Measurements from ENCODE around the gene IQGAP2.

IQGAP2 gene

DNA sequence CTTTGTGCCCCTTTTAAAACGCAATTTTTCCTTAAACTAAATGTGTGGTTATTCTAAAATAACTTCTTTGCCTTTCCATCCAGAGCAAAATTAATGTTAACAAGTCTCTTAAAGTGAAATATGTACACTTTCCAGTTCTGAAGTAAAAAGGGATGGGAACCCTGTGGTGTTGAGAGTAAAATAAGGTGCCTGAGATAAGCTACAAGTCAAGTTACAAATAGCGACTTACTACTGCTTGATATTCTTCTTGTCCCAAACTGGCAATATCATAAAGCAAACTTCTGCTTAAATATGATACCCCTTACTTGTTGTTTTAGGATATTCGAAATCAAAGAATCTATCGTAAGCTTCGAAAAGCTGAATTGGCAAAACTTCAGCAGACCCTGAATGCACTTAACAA, 294.6 kb downstream of the IQGAP2 start:
- H4K20me1 ChIP-seq (ENCODE audit: insufficient read depth, low read length, poor library complexity, severe bottlenecking), result no peaks in the 10 kb centered on the region
- peaks cover 82% of the 10 kb centered on the region for H3K36me3 ChIP-seq (ENCODE audit: insufficient read depth, low read length)
- TF ChIP-seq, protein P1, sequence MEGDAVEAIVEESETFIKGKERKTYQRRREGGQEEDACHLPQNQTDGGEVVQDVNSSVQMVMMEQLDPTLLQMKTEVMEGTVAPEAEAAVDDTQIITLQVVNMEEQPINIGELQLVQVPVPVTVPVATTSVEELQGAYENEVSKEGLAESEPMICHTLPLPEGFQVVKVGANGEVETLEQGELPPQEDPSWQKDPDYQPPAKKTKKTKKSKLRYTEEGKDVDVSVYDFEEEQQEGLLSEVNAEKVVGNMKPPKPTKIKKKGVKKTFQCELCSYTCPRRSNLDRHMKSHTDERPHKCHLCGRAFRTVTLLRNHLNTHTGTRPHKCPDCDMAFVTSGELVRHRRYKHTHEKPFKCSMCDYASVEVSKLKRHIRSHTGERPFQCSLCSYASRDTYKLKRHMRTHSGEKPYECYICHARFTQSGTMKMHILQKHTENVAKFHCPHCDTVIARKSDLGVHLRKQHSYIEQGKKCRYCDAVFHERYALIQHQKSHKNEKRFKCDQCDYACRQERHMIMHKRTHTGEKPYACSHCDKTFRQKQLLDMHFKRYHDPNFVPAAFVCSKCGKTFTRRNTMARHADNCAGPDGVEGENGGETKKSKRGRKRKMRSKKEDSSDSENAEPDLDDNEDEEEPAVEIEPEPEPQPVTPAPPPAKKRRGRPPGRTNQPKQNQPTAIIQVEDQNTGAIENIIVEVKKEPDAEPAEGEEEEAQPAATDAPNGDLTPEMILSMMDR (conservative IDR thresholded peaks at IDR 0.05; ENCODE audit: low read length), result no peak
- TF ChIP-seq EZH2phosphoT487 (IDR thresholded peaks at IDR 0.05; ENCODE audit: borderline replicate concordance), result no peak
- no peak overlapping the region for H2AFZ ChIP-seq (ENCODE audit: low read length)
- H3K4me1 ChIP-seq (ENCODE audit: insufficient read depth, low read length, poor library complexity, severe bottlenecking), result peaks cover 6% of the 10 kb centered on the region
- H3K79me2 ChIP-seq (ENCODE audit: insufficient read depth, low read length), result no peaks in the 10 kb centered on the region
- no peaks in the 10 kb centered on the region for H3K9me2 ChIP-seq (replicated peaks; ENCODE audit: low read depth, low read length)
- no peak overlapping the region for H3K4me3 ChIP-seq (ENCODE audit: low read length, poor library complexity, severe bottlenecking)
- no peaks in the 10 kb centered on the region for H3K27me3 ChIP-seq (ENCODE audit: insufficient read depth, low read length, poor library complexity, severe bottlenecking)
- no peaks in the 10 kb centered on the region for H3F3A ChIP-seq (ENCODE audit: low read depth)
- H3K9me3 ChIP-seq (ENCODE audit: insufficient read depth, low read depth, low read length), result no peaks in the 10 kb centered on the region
- H3K9ac ChIP-seq (ENCODE audit: low read depth, low read length, poor library complexity, severe bottlenecking), result no peak overlapping the region
- no peak overlapping the region for H3K4me2 ChIP-seq (ENCODE audit: low read depth, low read length, poor library complexity, severe bottlenecking)

DNA sequence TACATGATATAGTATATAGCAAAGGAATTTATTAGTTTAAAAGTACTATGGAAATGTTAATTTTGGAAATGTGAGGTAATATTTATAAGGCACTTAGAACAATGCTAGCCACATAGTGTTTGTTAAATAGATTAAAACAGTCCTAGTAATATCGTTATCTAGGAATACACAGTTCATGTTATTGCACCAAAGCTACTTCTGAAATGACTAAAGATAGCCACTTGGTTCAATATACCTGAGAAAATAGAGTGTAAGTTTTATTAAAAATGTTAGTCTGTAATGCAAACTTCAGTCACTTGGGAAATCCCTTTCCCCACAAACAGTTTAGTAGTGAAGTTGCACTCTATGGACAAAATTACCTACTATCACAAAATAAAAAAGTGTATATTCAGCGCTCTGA, 297.5 kb downstream of the IQGAP2 start:
- Histone ChIP-seq H3K9me2 (replicated peaks; ENCODE audit: low read depth, low read length) (no peaks in the 10 kb centered on the region), H3K36me3 (ENCODE audit: insufficient read depth, low read length) (peaks cover 66% of the 10 kb centered on the region), H3K4me2 (ENCODE audit: low read depth, low read length, poor library complexity, severe bottlenecking) (no peak overlapping the region), H2AFZ (ENCODE audit: low read length) (no peak overlapping the region), H3K4me3 (ENCODE audit: low read length, poor library complexity, severe bottlenecking) (no peak overlapping the region), H3K9me3 (ENCODE audit: insufficient read depth, low read depth, low read length) (no peaks in the 10 kb centered on the region), H4K20me1 (ENCODE audit: insufficient read depth, low read length, poor library complexity, severe bottlenecking) (no peaks in the 10 kb centered on the region), H3K27me3 (ENCODE audit: insufficient read depth, low read length, poor library complexity, severe bottlenecking) (no peaks in the 10 kb centered on the region), H3K4me1 (ENCODE audit: insufficient read depth, low read length, poor library complexity, severe bottlenecking) (peaks cover 10% of the 10 kb centered on the region), H3K9ac (ENCODE audit: low read depth, low read length, poor library complexity, severe bottlenecking) (no peak overlapping the region), H3K79me2 (ENCODE audit: insufficient read depth, low read length) (no peaks in the 10 kb centered on the region), H3F3A (ENCODE audit: low read depth) (no peaks in the 10 kb centered on the region)
- TF ChIP-seq EZH2phosphoT487 (IDR thresholded peaks at IDR 0.05; ENCODE audit: borderline replicate concordance), result no peak
- TF ChIP-seq, protein P1 (conservative IDR thresholded peaks at IDR 0.05; ENCODE audit: low read length), result no peak

DNA sequence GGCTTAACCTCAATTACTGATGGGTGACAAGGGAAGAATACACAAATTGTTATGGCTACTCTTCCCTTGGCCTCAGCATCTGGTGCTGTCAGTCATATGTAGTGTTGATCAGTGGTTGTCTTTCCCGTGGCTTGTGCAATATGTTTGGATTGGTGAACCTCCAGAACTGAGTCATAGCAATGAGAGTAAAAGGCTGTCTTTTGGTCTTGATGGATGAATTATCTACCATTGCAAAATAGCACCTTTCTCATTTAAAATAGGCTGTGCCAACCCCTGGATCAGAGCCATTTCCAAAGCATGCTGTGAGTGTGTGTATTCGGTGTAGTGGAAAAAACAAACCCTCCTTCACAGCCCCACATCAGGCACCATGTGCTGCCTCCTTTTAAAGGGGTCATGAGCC, 298.2 kb downstream of the IQGAP2 start:
- TF ChIP-seq, protein P1 (conservative IDR thresholded peaks at IDR 0.05; ENCODE audit: low read length), result no peak
- no peak for TF ChIP-seq EZH2phosphoT487 (IDR thresholded peaks at IDR 0.05; ENCODE audit: borderline replicate concordance)
- H3K4me2 ChIP-seq (ENCODE audit: low read depth, low read length, poor library complexity, severe bottlenecking), result no peak overlapping the region

More for the DNA sequence above, 298.2 kb downstream of the IQGAP2 start:
- no peaks in the 10 kb centered on the region for H3F3A ChIP-seq (ENCODE audit: low read depth)
- no peak overlapping the region for H3K4me3 ChIP-seq (ENCODE audit: low read length, poor library complexity, severe bottlenecking)
- H3K4me1 ChIP-seq (ENCODE audit: insufficient read depth, low read length, poor library complexity, severe bottlenecking), result peaks cover 9% of the 10 kb centered on the region
- H3K27me3 ChIP-seq (ENCODE audit: insufficient read depth, low read length, poor library complexity, severe bottlenecking), result no peaks in the 10 kb centered on the region
- no peak overlapping the region for H2AFZ ChIP-seq (ENCODE audit: low read length)
- no peaks in the 10 kb centered on the region for H3K79me2 ChIP-seq (ENCODE audit: insufficient read depth, low read length)
- H3K9ac ChIP-seq (ENCODE audit: low read depth, low read length, poor library complexity, severe bottlenecking), result no peak overlapping the region
- no peaks in the 10 kb centered on the region for H4K20me1 ChIP-seq (ENCODE audit: insufficient read depth, low read length, poor library complexity, severe bottlenecking)
- H3K9me2 ChIP-seq (replicated peaks; ENCODE audit: low read depth, low read length), result no peaks in the 10 kb centered on the region
- H3K9me3 ChIP-seq (ENCODE audit: insufficient read depth, low read depth, low read length), result no peaks in the 10 kb centered on the region
- H3K36me3 ChIP-seq (ENCODE audit: insufficient read depth, low read length), result peaks cover 59% of the 10 kb centered on the region
